HG03558 (cell line): Measurements from ENCODE around the gene ATG9B.
"Not testable (repeated sequence)": the region's sequence is repeated elsewhere in the genome, so short reads cannot be mapped to it uniquely, and the experiment has no call there.

Experiments
- ATAC-seq: cut with Tn5 transposase; IDR thresholded peaks from one replicate; pipeline ENCODE4 v1.9.1; 2021; ENCODE audit warnings: moderate number of reproducible peaks; ENCODE audit not compliant: unreplicated experiment; ENCODE audit errors: extremely low read depth

ATG9B gene

DNA sequence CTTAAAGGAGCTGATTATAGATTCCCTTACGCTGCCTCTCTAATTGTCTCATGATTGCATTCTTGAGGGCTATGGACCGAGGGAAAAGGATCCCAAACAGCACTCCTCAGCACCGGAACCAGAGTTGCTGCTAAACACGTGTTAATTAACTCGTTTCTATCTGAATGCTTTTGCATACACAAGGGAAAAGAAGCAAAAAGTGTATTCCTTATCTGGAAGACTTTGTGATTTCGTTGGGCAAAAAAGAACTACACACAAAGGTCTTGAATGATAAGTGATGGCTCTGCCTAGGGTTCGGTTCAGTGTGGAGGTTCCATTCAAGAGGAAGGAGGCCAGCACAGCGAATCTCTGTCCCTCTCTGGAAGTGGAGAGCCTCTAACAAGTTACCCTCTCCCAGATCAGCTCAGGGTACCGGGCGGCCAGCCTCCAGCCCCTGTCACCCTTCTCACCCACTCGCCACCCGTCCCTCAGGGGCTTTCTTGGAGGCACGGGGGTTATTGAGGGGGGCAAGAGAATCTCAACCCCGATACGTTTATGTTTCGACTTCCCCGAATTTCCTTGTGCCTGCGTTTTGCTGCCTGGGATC, 34.6 kb upstream of the ATG9B start:
- ATAC-seq: no peak

DNA sequence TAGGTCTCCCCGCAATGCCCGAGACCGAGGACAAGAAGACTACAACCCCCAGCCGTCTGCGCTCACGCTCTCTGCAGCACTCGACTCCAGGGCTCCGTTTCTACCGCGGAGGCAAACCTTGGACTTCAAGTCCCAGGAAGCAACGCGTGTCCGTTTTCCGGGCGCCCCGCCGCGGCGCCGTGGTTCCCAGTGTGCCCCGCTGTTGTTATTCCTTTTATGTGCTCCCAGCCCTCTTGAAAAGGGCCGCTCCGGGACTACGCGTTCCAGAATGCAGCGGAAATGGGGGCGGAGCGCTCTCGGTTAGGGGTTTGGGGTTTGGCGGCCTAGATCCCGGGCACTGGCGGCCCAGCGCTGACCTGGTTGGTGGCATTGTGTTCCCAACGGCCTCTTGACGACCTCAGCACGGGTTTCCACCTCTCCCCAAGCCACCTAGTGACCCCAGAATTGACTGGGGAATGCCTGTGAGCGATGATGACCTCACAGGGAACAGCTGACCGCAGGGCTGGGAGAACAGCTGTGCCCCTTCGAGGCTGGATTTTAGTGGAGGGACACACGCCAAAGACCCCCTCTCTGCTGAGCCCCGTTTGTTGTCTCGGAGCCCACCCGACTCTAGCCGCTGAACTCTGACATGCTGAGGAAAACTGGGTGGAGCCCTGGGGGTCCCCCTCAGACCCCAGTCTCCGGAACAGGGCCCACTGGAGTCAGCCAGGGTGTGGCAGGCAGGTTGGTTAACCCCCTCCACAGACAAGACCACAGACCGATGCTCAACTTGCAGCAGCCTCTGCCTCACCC, 33.9 kb upstream of the ATG9B start:
- peak; percentile 76 for ATAC-seq

DNA sequence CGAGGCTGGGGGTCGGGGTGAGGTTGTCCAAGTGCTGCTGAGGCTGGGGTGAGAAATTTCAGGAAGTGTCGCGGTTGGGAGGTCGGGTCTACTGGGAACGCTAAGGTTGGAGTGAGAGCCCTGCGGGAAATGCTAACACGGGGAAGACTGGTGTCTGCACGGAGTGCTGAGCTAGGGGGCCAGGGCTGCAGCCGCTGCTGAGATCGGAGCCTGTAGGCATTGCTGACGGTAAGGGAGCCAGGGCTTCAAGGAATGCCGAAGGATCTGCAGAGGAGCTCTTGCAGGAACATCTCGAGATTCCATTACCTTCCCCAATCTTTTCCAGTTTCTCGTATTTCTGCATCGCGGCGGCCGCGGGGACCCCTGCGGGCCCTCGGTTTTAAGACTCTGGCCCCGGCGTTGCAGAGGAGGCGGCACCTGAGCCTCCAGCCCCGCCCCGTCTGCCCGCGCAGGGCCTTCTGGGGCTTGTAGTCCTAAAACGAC, 33.3 kb upstream of the ATG9B start, which contains the start of gene CDK5:
Gene CDK5, minus strand, starts transcription at position 392 of the 483 bp plus-strand sequence. Its CDS starts 49 bp downstream, at position 343.
- ATAC-seq: peak; percentile 14

DNA sequence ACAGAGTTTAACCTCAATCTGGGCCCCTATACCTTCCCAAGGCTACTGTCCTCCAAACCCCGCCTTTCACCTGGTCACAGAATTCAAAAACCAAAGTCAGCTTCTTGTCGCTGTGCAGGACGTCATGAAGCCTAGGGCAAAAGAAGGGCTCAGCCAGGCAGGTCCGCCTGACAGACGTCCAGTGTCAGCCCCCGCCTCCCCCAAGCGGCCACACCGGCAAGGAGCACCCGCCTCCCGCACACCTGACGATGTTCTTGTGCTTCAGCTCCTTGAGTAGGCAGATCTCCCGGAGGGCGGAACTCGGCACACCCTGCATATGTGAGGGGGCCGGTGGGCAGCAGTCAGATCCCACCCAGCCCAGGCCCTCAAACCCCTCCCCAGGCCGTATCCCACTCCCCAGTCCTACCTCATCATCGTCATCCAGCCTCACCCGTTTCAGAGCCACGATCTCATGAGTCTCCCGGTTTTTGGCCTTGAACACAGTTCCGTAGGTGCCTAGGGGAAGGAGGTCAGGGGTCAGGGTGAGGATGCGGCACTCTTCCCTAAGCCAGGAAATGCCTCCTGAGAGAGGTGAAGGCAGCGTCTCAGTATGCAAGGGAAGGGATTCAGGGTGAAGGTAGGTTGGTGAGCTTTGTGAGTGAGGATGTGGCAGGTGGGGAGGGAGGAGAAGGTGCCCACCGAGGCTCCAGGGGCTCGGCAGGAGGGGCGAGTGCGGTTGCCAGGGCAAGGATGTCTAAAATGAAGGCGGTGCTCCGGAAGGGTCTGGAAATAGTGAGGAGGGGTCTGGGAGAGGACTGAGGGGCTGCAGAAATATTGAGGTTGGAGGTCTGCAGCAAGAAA, 32.6 kb upstream of the ATG9B start:
- ATAC-seq: no peak

DNA sequence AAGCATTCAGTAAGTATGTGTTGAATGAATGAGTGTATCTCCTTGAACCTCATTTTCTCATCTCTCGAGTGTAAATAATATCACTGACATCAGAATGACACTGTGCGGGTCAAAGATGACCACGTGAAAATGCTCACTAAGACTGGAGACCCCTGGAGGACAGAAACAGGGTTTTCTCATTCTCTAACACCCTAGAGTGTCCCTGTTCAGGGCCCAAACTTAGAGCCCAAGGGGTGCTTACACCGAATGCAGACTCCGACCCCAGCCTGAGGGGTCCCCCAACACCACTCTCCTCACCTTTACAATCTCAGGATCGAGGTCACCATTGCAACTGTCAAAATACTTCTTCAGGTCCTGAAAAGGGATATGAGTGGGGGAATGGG, 32.0 kb upstream of the ATG9B start:
- ATAC-seq: no peak

DNA sequence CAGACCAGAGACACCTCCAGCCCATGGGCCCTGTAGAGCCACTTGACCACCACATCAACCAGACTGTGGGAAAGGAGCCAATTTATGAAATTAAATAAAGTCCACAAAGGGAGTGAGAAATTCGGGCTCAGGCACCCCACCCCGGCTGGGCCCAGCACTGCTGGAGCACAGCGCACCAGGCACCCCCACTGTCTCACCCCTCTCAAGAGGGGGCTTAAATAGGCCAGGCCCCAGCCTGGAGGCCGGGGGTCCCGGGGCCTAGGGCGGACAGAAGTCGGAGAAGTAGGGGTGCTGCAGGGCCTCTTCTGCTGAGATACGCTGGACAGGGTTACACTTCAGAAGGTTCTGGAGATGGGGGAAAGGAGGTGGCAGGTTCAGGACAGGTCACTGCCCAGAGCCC, 29.5 kb upstream of the ATG9B start:
- no peak for ATAC-seq

DNA sequence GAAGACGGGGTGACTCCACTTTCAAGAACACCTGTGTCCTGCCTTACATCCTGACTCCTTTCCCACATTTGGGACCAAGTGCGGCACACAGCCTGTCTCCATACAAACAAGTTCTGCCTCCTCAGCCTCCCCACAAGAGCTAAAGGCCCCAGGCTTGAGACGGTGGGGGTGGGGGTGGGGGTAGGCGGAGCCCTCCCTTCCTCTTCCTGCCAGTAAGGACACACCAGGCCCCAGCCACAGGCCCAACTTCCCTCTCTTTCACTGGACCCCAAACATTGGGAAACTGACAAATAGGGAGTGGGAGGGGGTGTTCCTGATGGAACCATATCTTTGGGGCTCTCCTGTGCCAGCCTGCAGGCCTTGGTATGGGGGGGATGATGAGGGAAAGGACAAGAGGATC, 28.8 kb upstream of the ATG9B start:
- ATAC-seq: no peak

DNA sequence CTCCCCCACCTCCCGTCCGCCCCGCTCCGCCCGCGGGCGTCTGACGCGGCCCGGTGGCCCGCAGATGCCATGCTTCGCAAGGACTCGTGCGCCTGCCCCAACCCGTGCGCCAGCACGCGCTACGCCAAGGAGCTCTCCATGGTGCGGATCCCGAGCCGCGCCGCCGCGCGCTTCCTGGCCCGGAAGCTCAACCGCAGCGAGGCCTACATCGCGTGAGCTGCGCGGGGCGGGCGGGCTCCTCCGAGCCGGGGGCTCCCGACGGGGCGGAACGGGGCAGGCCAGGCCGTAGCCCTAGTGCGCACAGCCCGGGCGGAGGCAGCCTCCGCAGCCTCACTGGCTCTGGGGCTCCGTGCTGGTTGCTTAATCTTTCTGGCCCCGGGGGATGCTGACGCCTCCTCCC, 26.8 kb upstream of the ATG9B start:
- ATAC-seq: no peak

DNA sequence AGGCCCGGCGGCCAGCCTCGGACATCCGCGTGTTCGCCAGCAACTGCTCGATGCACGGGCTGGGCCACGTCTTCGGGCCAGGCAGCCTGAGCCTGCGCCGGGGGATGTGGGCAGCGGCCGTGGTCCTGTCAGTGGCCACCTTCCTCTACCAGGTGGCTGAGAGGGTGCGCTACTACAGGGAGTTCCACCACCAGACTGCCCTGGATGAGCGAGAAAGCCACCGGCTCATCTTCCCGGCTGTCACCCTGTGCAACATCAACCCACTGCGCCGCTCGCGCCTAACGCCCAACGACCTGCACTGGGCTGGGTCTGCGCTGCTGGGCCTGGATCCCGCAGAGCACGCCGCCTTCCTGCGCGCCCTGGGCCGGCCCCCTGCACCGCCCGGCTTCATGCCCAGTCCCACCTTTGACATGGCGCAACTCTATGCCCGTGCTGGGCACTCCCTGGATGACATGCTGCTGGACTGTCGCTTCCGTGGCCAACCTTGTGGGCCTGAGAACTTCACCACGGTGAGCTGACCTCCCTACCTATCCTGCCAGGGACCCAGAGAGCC, 24.7 kb upstream of the ATG9B start:
- ATAC-seq: no peak

DNA sequence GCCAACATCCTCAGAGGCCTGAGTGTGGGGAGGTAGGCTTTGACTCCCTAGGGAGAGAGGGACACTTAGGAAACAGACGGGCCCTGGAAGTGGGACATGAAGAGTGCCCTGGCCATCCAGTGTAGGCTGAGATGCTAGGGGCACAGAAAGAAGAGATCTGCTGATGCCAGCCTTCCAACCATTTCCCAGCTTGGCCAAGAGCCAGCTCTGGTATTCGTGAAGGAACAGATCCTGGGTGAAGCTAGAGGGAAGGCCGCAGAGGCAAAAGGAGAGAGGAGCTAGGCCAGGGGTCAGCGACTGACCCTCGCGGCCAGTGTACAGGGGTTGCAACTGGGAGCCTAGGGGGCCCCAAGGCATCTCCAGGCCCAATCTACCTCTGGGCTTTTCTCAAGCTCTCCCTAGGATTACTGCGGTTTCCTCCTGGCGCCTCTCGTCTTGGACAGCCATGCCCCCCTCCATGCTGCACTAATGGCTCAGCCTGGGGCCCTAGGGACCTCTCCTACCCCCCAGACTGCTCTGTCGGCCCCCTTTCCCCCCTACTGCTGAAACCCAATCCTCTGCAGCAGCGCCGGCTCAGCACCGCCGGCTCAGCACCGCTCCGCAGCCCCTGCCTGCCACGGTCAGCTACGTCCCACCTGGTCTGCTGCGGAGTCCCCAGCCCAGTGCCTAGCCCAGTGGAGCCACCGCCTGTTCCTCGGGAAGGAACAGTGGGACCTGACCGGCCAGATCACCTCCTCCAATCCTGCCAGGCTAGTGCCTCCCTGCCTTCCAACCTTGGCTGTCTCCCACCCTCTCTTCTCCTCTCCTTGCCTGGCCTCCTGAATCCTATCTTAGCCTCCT, 23.9 kb upstream of the ATG9B start, which contains the start of gene ASIC3:
Gene ASIC3, plus strand, starts transcription at position 556 of the 840 bp plus-strand sequence. CDS start 355 bp downstream, outside the sequence.
- ATAC-seq: no peak

DNA sequence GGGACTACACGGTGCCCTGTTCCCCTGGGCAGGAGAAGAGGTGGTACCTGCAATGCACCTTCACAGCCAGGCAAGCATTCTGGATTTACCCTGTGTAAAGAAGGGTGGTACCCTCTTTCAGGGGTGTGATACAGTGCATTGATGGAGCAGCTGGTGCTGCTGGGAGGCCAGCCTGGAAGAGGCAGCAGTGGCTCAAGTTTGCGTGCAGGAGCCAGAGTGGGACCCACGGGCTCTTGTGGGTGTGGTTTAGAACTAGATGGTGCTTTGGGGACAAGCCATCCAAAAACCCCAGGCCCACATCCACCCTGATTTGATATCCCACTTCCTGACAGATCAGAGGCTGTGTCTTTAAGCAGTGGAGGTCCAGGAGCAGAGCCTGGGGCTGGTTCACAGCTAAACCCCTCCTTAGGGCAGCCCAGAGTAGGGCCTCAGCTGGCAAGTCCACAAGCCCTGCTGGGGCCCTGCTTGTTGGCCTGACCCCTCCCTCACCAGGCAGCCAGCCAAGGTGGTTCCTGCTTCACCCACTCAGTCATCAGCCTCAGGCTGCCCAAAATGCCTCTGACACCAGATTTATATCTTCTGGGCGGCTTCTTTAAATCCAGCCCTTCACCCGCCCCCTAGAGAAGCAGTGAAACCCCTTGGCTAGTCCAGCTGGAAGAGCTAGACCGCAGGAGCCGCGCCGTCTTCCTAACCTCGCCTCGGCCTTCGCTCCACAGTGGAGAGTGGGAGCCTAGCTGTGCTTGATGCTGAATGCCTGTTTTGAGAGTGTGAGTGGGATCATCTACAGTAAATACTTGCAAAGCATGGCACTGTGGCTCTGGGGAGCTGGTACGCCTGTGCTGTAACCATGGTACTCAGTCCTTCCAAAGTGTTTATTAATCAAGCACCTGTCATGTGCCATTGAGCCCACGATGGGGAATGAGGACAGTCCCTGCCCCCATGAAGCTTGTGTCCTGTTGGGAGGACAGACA, 22.6 kb upstream of the ATG9B start:
- ATAC-seq: no peak

DNA sequence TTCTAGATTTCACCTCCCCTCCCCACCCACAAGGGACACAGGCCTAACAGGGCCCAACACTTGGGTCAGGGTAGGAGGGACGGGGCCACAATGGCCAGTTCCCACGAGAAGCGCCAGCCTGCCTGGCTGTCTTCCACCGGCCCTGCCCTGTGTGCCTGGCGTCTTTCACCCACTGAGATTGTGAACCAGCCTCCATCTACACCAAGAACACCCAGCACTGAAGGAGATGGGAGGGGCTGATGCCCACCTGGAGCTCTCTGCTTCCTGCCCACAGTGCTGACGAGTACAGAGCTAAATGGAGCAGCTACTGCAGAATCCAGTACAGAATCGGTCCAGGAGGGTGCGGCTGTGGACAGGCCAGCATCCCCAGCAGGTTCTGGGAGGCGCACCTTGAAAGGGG, 21.7 kb upstream of the ATG9B start:
- ATAC-seq: no peak

DNA sequence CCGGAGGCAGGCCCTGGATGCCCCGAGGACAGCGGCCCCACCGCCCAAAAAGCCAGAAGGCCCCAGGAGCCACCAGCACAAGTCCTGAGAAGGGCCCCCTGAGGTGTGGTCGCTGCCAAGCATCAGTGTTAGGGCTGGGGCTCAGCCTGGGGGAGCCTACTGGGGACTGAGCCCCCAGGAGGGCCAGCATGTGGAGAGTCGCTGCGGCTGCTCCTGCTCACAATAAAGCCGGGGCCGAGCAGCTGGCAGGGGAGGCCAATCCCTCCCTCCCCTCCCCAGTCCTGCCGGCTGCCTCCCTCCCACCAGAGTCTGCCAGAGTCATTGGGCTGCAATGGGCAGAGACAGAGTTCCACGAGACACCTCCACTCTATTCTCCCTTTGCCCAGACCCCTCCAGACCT, 21.0 kb upstream of the ATG9B start:
- no peak for ATAC-seq

DNA sequence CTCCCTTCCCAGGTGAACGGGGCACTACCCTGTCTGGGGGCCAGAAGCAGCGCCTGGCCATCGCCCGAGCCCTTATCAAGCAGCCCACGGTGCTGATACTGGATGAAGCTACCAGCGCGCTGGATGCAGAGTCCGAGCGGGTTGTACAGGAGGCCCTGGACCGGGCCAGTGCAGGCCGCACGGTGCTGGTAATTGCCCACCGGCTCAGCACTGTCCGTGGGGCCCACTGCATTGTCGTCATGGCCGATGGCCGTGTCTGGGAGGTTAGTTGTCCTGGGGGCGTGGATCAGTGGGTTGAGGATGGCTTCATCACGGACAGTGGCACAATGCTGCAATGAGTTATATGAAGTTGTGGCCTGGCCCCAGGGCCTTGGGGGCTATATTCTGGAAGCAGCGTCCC, 19.7 kb upstream of the ATG9B start:
- ATAC-seq: no peak

DNA sequence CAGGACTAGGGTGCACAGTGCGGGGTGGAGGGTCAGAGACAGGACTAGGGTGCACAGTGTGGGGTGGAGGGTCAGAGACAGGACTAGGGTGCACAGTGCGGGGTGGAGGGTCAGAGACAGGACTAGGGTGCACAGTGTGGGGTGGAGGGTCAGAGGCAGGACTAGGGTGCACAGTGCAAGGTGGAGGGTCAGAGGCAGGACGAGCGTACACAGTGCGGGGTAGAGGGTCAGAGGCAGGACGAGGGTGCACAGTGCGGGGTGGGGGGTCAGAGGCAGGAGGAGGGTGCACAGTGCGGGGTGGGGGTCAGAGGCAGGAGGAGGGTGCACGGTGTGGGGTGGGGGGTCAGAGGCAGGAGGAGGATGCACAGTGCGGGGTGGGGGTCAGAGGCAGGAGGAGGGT, 19.2 kb upstream of the ATG9B start:
- ATAC-seq: not testable (repeated sequence)

DNA sequence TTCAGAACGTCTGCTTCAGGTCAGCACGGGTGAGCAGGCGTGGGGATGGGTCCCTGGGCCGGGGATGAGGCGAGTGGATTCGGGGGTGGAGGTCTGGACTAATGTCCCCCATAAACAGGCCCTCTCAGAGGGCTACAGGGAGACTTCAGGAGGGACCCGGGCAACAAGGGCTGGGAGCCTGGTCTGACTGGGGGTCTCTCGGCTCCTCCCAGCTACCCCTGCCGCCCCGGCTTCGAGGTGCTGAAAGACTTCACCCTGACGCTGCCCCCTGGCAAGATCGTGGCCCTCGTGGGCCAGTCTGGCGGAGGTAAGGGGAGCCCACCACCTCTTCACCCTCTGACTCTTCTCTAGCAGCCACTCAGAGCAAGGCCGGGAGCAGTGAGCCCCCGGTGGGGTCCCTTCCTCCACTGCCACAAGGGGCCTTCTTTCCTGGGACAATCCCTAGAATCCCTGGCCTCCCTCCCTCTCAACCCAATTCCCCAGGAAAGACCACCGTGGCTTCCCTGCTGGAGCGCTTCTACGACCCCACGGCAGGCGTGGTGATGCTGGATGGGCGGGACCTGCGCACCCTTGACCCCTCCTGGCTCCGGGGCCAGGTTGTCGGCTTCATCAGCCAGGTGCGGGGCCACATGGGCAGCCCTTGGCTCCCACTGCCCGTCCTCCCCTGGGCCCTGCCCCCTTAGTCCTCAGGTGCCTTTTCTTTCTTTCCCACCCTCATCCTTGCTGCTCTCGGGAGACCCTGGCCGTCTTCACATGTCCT, 16.5 kb upstream of the ATG9B start:
- no peak for ATAC-seq

DNA sequence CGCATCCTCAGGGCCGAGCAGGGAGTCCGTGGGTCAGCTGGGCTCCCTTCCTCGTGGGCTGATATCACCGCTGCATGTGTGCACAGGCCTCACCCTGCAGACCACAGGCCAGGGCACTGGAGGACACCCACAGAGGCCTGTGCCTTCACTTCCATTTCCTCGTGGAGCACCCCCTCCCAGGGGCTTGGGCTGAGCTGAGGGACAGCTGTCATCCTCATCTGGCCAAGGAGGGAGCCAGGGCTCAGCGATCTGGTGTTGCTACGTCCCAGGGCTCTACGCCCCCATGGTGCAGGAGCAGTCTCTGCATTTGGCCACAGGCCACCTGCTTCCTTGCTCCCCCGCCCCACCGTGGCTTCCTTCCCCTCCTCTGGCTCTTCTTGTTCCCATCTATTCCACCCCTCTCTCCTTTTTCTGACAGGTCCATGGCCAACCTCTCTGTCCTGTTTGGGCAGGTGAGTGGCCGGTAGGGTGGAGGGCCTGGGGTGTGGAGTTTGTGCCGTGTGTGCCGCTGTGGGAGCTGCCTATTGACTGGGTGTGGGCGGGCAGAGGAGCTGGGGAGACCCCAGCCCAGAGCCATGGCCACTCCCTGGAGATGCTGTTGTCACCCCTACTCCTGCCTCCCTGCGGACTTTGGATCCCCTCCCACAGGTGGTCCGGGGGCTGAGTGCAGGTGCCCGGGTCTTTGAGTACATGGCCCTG, 15.7 kb upstream of the ATG9B start:
- no peak for ATAC-seq
